Stimulated activated CD8-positive, alpha-beta memory T cell treated with anti-CD3 and anti-CD28 coated beads, Interleukin-7, amount 100 ng/mL, for 1 hour (primary cell): ENCODE measurements around the gene C9orf50.
"Not testable (repeated sequence)": the region's sequence is repeated elsewhere in the genome, so short reads cannot be mapped to it uniquely, and the experiment has no call there.

ENCODE experiments used
- DNase-seq, 2 donors: peaks; one replicate each; pipeline ENCODE4 v3.0.0-alpha.2; 2020; ENCODE audit warnings: low read depth in 2 of 2

C9orf50 gene

DNA sequence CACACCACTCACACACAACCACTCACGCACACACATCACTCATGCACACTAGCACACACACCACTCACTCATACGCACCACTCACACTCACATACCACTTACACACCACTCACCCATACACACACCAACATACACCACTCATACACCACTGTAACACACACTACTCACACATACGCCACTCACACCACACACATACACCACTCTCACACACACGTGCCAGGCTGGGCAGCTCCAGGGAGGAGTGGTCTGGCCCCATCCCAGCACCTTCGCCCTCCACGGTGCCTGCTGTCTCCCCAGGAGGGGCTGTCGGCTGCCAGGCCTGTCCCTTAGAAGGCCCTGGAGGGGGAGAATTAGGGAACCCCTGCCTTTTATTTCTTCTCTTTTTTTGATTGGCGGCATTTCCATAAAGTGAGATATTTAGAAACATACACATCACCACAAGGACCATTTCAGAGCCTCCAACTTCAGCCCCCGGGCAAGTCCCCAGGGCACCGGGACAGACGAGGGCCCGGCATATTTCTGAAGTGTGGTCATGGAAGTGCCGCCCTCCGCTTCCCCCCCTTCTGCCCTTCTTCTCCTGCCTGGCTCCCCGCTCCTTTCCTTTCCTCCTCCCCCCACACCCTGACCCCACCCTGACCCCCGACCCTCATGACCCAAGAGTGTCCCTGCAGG, 27.3 kb upstream of the C9orf50 start:
- DNase-seq = no peak

DNA sequence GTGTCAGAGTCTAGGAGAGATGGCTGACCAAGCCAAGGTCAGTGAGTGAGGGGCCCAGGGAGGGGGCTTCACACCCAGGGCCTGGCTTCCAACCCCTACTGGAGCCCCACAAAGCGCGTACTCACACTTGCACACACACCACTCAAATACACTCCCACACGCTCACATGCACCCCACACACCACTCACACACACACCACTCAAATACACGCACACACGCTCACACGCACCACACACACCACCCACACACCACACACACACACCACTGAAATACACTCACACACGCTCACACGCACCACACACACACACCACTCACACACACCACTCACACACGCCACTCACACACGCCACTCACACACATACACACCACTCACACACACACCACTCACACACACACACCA, 26.7 kb upstream of the C9orf50 start:
- DNase-seq = no peak

DNA sequence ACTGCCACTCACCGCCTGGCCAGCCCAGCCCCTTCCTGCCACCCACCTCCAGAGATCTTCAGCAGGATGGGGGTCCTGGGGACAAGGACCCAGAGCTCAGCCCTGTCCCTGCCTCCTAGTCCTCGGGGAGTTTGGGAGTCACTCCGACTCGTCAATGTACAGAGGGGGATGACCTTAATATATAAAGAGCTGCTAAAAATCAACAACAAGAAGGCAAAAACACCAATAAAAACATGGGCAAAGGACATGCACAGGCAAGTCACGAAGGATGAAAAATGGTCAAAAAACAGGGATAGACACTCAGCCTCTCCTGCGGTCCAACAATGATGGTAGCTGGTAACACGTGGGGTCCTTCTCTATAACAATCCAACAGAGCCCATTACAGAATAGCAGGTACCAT, 25.8 kb upstream of the C9orf50 start:
- no peak for DNase-seq

DNA sequence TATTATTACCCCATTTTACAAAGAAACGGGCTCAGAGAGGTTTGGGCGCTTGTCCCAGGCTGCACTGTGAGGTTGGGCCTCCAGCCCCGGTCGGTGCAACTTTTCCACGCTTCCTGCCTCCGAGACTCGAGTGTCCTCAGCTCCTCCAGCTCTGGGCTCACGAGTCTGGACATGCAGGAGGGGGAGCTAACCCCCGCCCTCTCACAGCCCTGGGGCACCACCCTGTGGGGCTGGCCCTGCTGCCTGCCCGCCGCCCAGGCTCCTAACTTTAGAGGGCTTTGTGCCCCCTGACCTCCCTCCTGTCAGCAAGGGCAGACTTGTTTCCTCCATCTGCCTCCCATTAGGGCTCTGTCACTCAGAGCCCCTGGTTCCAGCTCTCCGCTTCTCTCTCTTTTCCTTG, 25.4 kb upstream of the C9orf50 start:
- DNase-seq = no peak

DNA sequence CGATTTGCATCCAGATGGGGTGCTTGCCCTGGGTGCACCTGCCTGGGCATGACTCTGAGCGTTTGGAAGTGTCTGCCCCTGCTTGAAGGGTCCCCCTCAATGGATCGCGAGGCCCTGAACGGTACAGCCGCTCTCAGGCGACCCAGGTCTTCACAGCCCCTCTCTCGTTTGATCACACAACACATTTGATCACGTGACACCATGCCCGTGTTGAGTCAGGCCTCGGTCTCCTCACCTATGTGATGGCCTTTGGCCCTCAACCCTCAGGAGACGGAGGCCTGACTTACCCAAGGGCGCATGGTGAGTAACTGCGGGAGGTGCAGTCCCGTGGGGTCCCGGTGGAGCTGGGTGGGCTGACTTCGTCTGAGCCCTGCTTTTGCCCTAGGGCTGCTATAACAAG, 24.0 kb upstream of the C9orf50 start:
- DNase-seq = no peak

DNA sequence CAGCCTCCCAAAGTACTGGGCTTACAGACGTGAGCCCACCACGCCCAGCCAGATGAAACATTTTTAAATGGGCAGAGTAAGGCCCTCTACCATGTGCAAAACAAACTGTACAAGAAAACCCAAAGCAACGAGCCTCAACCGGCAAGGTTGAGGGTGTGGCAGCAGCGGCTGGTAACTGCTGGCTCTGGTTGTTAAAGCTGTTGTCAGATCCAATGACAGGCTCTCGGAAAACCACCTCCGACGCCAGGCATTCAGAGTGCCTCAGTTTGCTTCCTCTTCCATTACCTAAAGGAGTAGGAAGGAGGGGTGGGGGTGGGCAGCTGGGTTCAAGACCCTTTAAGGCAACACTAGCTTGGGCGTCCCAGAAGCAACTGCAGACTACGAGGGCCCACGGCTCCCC, 23.5 kb upstream of the C9orf50 start:
- no peak for DNase-seq

DNA sequence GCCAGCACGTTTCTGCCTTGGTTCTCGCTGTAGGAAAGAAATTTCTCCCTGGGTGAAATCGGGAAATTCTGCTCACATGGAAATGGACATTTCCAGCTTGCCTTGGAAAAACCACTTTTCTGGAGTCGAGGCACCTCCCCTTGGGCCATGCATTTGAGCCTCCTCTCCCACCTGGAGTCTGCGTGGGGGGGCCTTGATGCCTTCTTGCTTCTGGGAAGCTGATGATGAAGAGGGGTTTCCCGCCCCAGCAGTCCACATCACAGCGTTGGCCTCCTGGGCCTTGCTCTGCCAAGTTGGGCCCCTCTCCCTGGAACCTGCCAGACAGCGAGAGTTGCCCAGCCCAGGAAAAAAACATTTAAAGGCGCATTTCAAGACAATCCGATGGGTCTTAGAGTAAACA, 22.8 kb upstream of the C9orf50 start:
- DNase-seq = no peak

DNA sequence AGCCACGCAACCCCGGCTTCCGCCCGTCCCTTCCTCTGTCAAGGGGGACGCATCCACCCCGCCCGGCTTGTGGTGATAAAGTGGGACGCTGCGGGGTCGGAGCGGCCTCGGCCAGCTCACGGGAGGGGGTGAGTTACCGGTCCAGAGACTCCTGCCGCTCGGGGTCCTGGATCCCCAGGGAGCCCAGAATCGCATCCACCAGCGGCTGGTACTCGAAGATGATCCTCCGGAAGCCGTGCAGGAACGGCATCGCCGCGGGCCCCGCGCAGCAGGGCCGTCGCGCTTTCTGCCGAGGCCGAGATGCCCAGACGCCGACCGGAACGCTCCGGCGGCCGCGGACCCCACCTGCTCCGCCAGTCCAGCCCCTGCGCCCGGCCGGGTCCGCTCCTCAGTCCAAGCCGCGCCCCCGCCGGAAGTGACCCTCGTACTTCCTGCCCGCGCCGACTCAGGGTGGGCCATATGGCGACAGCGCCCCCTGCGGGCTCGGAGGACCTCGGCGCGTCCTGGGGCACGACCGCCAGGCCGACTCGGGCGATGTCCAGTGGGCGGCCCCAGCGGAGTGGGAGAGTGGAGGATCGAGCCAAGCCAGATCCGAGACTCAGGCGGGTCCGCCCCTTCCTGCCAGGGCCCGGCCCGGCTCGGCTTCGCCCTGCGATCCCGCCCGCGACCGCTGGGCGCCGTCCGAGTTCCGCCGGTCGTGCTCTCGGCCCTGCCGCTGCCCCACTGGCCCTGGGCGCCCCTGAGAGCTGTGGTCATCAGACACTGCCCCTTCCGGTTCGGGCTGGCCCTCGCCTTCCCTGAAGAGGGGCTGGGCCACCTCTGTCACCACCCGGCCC, 21.1 kb upstream of the C9orf50 start, which contains the start of gene ASB6:
TSS of gene ASB6 (minus strand) at position 402 of the 836 bp plus-strand sequence. CDS start at position 250, 152 bp downstream.
- peak; percentile 91 to 93 for DNase-seq

DNA sequence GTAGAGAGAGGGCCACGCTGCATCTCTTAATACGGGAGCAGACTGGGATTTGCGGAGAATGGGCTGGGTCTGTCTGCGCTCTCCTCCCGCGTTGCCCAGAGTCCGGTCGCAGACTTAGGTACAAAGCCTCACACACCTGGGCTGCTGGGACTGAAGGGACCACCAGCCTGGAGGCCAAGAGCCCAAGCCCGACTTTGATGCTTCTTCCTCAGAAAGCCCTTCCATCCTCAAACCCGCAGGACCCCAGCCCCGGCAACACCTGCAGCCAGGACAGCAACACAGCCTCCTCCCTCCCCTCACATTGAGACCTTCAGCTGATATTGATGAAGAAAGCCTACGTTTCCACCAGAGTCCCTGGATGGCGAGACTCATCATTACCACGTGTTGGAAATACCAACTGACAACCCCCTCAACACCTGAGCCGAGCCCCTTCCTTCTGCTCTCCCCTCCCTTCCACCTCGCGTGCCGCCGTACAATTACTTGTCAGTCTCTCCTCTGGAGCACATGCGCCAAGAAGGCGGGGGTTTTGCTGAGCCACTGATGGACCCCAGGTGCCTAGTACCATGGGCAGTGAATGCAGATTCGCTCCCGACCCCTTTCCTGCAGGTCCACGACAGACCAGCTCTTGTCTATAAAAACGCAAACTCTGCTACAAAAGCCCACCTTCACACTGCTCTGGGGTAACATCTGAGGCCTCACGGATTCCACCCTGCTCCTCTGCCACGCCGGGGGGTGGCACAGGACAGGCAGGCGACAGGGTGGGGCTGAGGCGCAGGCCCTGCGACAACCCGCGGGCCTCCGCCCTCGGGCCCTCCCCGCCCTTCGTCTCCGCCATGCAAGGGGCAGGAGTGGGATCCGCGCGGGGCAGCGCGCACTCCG, 20.2 kb upstream of the C9orf50 start:
- DNase-seq = no peak

DNA sequence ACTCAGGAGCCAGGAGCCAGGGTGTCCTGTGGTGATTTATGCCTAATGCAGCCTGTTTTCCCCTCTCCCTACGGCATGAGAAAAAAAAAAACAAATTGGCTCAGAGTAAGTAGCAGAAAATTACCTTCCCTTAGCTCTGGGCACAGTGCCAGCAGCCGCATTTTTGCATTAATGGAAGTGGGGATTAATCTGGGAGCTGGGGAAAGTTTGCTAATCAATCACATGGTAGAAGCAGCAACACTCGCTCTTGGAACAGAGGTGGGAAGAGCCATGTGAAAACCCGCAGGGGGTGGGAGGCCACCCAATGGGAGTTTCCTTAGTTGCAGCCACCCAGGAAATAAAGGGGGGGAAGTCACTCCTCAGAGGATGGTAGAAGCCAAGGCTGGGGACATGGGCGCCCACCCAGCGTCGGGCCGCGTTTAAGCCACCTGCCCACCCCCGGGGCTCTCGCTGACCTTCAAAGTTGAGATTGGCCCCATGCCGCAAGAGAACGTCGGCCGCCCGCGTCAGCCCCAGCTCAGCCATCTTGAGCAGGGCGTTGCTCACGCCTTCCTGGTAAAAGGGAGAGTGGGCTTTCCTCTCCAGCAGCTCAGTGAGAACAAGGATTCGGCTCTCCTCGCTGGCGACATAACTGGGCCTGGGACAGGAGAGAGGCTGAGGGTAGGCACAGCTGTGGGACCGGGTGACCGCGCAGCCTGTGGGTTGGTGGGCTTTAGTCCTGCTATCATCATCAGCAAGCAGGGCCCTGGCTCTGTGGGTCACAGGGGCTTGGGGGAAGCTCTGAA, 19.4 kb upstream of the C9orf50 start:
- DNase-seq = no peak

DNA sequence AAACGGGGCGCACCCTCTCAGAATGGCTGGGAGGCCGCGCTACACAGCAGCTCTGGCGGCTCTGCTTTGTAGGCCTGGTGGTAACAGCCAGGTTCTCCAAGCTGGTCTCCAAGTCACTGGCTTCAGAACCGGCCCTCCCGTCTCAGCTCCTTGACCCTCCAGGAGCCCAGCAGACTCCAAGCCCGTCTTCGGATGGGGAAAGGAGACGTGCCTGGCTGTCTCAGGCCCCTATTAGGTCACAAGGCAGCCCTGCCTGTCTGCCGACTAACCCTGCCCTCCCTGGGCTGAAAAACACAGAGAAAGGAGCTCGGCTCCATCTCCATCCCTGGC, 18.8 kb upstream of the C9orf50 start:
- no peak for DNase-seq

DNA sequence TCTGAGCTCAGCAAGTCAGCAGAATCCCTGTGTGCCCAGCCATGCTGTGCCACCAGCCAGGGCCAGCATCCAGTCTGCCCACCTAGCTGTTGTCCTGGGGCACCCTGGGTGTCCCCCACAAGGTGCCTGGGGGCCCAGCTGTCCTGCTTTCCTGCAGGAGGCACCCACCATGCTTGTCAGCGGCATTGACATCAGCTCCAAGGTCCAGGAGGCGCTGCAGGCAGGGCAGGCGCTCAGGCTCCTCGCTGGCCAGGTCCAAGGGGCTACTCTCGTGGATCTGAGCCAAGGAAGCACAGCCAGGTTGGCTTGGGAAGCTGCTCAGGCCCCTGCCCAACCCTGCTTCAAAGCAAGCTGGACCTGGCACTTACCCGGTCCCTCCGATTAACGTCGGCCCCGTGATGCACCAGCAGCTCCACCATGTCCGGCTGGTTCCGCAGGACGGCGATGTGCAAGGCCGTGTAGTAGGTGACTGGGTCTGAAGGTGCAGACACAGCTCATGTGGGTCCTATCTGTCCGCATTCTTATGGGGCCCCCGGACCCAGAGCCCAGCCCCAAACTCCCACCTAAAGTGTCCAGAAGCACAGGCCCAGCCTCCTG, 18.2 kb upstream of the C9orf50 start:
- no peak for DNase-seq

DNA sequence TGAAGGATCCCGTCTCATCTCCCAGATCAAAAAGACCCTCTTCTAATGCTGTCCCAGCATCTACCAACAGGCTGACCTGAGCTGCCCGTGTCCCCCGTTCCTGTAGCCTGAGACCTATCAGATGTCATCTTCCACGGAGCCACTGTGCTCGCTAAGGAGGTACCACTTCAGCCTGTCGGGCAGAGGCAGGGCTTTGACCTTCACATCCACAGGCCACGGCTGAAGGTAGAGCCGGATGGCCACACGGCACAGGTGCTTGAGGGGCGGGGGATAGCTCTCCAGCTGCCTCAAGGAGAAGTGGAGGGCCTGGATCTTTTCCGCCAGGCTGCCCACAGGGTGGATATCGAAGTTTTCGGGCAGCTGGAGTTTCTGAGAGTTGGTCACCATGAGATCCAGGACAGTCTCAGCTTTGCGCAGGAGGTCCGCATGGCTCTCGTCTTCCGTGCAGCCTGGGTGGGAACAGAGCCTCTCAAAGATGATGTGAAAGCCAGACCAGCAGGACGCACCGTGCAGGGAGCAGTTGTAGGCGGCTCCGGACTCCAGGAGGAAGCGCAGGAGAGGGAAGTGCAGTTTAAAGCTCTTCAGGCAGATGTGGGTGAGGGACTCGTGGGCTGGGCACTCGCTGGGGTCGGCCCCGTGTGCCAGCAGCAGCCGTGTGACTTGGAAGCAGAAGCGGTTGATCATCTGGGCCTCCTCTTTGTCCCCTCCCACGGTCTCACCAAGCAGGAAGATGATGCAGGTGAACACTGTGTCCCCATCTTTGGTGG, 17.0 kb upstream of the C9orf50 start:
- no peak for DNase-seq

DNA sequence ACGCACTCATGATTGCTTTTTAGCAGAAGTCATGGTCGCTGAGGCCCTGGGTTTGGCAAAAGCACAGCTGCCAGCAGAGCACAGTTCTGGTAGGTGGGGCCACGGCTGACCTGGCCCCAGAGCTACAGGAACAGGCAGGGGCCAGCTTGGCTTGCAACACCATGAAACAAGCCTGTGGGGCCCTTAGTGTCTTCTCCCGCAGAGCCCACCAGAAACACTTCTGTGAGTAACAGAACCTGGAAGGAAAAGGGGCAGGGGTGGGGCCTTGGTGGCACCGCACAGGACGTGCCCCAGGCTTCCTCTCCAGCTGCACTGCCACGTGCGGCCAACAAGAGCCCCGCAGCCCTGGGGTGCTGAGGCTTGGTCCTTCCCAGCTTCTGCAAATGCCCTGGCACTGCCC, 16.2 kb upstream of the C9orf50 start:
- no peak for DNase-seq

DNA sequence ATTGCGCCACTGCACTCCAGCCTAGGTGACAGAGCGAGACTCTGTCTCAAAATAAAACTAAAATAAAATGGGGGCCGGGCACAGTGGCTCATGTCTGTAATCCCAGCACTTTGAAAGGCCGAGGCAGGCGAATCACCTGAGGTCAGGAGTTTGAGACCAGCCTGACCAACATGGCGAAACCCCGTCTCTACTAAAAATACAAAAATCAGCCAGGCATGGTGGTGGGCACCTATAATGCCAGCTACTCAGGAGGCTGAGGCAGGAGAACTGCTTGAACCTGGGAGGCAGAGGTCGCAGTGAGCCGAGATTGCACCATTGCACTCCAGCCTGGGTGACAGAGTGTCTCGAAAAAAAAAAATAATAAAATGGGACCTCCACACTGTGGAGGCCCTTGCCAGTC, 15.4 kb upstream of the C9orf50 start:
- DNase-seq = not testable (repeated sequence)

DNA sequence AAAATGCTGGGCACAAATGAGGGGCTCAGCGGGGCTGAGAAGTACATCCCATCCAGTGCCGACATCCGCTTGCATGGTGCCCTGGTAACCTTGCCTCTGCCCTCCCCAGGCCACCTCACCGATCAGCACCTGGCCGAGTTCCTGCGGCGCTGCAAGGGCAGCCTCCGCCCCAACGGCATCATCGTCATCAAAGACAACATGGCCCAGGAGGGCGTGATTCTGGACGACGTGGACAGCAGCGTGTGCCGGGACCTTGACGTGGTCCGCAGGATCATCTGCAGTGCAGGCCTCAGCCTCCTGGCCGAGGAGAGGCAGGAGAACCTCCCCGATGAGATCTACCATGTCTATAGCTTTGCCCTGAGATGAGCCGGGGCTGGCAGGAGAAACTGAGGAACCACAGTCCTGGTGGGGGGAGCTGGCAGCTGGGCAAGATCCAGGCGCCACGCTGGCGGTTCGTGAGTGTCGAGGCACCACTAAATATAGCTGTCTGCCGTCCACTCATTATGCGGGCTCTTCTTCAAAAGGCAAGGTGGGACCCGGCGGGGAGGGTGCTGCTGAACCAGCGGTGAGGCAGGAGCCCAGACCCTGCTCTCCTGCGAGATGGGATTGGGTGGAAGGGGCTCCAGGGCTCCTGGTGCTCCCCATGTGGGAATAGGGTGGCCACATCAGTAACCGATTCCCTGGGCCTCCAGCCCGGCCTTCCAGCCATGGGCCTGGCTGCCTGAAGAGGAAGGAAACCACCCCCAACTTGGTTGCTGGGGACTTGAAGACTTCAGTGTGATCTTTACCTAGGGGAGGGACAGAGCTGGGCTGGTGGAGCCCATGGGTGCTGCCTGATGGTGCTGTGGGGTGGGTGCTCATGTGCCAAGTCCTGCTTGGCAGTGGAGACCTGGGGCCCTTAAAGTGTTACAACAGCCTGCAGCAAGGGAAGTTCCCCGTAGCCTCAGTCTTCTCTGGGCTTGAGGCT, 14.5 kb upstream of the C9orf50 start:
- no peak for DNase-seq

DNA sequence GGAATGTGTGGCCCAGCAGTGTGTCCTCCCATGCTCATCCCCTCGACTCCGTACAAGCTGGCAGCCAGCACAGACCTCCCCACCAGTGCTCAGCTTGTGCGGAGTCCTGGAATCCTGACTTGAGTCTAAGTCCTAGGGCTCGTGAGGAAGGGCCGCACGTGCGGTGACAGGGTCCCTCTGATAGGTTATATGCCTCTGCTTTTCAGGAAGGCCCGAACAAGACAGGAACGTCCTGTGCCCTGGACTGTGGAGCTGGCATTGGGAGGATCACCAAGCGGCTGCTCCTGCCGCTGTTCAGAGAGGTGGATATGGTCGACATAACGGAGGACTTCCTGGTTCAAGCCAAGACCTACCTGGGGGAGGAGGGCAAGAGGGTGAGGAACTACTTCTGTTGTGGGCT, 12.9 kb upstream of the C9orf50 start:
- no peak for DNase-seq

DNA sequence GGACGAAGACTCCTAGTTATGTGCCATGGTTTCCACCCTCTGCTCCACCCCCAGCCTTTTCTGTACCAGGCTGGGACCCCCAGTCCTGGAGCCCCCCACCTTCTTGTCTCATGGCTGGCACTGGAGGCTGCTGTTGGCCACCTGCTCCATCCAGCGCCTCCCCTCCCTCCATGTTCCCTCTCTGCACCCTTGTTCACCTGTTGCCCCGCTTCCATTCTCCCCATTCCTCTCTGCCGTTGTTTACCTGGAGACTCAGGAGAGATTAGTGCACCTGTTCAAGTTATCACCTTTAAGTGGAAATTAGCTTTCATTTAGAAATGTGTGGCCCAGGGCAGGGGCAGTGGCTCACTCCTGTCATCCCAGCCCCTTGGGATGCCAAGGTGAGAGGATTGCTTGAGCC, 12.3 kb upstream of the C9orf50 start:
- no peak for DNase-seq

DNA sequence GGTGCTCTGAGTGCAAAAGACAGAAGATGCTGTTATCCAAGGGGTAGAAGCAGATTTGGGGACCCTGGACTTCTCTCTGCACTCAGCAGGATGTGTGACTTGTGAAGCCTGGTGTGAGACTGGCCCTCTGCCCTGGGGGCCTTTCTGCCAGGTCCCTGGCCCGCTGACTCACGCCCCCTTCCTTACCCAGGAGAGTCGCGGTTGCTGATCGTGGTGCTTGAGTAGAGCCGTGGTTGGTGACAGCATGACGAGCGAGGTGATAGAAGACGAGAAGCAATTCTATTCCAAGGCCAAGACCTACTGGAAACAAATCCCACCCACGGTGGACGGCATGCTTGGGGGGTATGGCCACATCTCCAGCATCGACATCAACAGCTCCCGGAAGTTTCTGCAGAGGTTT, 11.6 kb upstream of the C9orf50 start:
- DNase-seq = no peak
